Stomach smooth muscle (tissue), 2 donors: ENCODE measurements around the gene SUSD6.
A peak's percentile ranks its signal among the peaks of the same experiment; 100 is the strongest.

Source experiments
- H3K27ac ChIP-seq: one replicate; pipeline ENCODE4 v1.7.0; 2013; ENCODE audit warnings: mild to moderate bottlenecking, low read length, inconsistent platforms
- H3K27me3 ChIP-seq, 2 donors: one replicate each; pipeline ENCODE4 v1.7.0; 2013; ENCODE audit warnings: low read length in 2 of 2; ENCODE audit not compliant: insufficient read depth in 2 of 2, control insufficient read depth in 1 of 2
- H3K36me3 ChIP-seq, 2 donors: one replicate each; pipeline ENCODE4 v1.7.0; 2013; ENCODE audit warnings: low read length in 2 of 2; ENCODE audit not compliant: control insufficient read depth in 2 of 2, insufficient read depth in 2 of 2
- H3K4me1 ChIP-seq: one replicate; pipeline ENCODE4 v1.7.0; 2013; ENCODE audit warnings: low read length; ENCODE audit not compliant: control insufficient read depth, insufficient read depth
- H3K4me3 ChIP-seq, 2 donors: one replicate each; pipeline ENCODE4 v1.7.0; 2013; ENCODE audit warnings: low read length in 2 of 2
- H3K9ac ChIP-seq, 2 donors: one replicate each; pipeline ENCODE4 v1.7.0; 2013; ENCODE audit warnings: low read length in 2 of 2, mild to moderate bottlenecking in 1 of 2
- H3K9me3 ChIP-seq, 2 donors: one replicate each; pipeline ENCODE4 v1.7.0; 2013; ENCODE audit warnings: low read length in 2 of 2; ENCODE audit not compliant: control insufficient read depth in 2 of 2
- donor health status: healthy.
- donor health status: Pancreatic carcinoma.

SUSD6 gene

DNA sequence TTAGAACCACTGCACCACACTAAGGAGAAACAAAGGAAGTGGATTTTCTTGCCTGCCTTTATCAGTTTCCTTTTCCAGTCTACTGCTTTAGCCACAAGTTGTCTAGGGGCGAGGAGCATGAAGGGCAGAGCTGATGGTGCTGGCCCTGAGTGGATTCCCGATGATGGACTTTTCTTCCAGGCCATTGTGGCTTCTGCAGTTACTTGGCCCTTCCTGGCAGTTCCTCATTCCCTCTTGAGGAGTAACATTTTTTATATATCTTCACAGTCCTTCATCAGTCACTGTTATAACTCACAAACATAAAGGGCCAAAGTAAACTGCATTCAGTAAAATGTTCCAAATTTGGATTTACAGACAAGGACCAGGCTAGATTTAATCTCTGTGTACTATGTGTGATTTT, 94.3 kb downstream of the SUSD6 start:
- Histone ChIP-seq H3K9me3 (no peaks in the 10 kb centered on the region), H3K36me3 (peaks cover 35 to 36% of the 10 kb centered on the region in 2 donors), H3K4me1 (peaks cover 9% of the 10 kb centered on the region), H3K27ac (no peak overlapping the region), H3K4me3 (no peak overlapping the region), H3K9ac (no peak overlapping the region), H3K27me3 (no peaks in the 10 kb centered on the region)

DNA sequence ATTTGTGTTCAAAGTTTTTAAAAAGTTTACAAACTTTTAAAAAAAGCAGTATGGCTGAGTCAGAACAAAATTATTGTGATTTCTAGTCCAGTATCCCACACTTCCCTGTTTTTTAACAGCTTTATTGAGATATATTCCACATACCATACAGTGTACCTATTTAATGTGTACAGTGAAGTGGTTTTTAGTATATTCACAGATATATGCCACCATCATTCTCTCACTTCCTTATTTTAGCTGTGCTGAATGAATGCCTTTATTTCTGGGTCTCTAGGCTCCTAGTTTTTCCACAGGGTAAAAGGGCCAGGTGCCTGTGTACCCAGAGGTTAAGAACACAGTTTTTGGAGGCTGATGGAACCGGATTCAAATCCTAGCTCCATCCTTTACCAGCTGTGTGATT, 96.7 kb downstream of the SUSD6 start:
- H3K9ac ChIP-seq, result no peak overlapping the region
- H3K27ac ChIP-seq, result no peak overlapping the region
- no peaks in the 10 kb centered on the region for H3K9me3 ChIP-seq
- H3K4me1 ChIP-seq, result peaks cover 29% of the 10 kb centered on the region
- H3K36me3 ChIP-seq, result peaks cover 40 to 41% of the 10 kb centered on the region in 2 donors
- H3K27me3 ChIP-seq, result no peaks in the 10 kb centered on the region
- no peak overlapping the region for H3K4me3 ChIP-seq

DNA sequence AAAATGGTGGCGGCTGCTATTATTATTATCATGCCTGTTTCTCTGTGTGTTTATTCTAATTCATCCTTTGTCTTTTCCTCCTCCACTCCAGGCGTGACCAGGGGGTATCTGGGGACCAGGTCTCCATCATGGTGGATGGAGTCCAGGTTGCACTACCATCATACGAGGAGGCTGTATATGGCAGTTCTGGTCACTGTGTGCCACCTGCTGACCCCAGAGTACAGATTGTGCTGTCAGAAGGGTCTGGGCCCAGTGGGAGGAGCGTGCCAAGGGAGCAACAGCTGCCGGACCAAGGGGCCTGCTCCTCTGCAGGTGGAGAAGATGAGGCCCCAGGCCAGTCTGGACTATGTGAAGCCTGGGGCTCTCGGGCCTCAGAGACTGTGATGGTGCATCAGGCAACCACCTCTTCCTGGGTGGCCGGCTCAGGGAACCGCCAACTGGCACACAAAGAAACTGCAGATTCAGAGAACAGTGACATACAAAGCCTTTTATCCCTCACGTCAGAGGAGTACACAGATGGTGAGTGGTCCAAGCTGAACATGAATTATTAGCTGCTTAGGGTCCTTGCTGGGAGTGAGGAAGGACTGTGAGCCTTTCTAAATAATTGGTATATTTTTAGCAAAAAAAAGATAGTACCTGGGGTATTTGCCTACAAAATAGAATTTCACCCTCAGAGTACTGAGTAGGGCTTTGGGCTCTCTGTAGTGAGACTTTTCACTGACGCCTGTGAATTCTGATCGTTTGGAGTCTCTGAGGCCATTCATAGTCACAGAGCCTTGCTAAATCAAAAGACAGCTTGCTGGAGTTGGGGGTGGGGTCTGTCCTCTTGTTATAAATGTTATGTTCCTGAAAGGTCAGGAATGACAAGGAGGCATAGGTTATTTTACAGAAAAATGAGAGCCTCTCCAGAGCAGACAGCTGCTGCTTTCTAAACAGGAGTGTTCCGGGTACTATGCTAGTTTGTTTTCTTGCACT, 97.5 kb downstream of the SUSD6 start:
- H3K27ac ChIP-seq, result no peak overlapping the region
- H3K4me3 ChIP-seq, result no peak overlapping the region
- H3K4me1 ChIP-seq, result peaks cover 29% of the 10 kb centered on the region
- peaks cover 38 to 39% of the 10 kb centered on the region in 2 donors for H3K36me3 ChIP-seq
- H3K27me3 ChIP-seq, result no peaks in the 10 kb centered on the region
- H3K9me3 ChIP-seq, result no peaks in the 10 kb centered on the region
- no peak overlapping the region for H3K9ac ChIP-seq

DNA sequence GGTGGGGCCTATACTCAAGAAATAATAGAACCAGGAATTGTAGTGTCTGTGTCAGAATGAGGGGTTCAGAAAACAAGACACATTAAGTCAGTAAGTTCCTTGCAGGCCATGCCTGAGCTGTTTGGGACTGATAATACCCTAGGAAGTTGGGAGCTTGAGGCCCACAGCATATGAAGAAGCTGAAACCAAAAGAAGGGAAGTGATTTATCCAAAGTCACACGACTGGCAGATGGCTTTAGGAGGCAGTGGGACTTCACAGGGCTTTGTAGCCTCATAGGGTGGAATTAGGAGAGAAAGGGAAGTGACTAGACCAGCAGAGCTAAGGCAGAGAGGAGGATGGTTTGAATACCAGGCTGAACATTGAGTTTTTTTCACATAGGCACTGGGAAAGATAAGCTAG, 99.0 kb downstream of the SUSD6 start:
- H3K27ac ChIP-seq, result no peak overlapping the region
- H3K9ac ChIP-seq, result no peak overlapping the region
- H3K36me3 ChIP-seq, result peaks cover 28 to 30% of the 10 kb centered on the region in 2 donors
- peaks cover 28% of the 10 kb centered on the region for H3K4me1 ChIP-seq
- no peaks in the 10 kb centered on the region for H3K9me3 ChIP-seq
- no peak overlapping the region for H3K4me3 ChIP-seq
- H3K27me3 ChIP-seq, result no peaks in the 10 kb centered on the region

DNA sequence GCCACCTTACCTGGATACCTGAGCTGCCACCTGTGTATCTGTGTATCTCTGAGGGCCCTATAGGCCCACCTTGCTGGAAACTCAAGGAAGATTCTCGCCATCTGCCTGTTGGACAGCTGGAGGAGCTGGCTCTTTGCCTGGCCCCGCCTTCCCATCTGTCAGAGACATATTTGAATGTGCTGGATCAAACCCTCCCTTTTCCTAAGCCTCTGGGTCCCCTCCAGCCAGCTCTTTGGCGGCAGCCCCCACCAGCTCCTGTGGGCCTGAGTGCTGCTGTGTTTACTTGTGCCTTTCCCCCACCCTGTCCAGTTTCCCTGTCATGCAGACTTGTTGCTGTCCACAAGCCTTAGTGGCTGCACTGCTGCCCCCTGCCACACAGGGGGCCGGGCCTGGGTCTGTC, 99.7 kb downstream of the SUSD6 start:
- peak overlapping the region; percentile 76 for H3K27ac ChIP-seq
- H3K4me1 ChIP-seq, result peaks cover 33% of the 10 kb centered on the region
- no peaks in the 10 kb centered on the region for H3K9me3 ChIP-seq
- H3K36me3 ChIP-seq, result peaks cover 22 to 25% of the 10 kb centered on the region in 2 donors
- H3K4me3 ChIP-seq, result no peak overlapping the region
- H3K27me3 ChIP-seq, result no peaks in the 10 kb centered on the region
- no peak overlapping the region for H3K9ac ChIP-seq

DNA sequence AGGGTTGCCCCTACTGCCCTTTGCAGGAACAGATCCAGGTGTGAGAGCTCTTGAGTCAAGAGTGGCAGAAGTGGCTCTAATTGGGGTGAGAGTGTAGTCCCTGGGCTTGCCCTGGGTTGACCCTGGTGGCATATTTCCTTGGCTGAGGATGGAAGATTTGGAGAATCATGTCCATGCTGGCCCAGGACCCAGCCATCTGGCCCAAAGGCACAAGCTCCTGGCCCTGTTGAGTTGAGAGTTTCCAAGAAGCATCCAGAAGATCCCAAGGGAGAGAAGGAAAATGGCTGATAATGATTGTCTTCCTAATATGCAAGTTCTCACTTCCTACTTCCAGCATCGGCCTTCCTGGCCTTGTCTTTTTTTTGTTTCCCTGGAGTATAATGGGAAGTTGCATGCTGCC, 100.1 kb downstream of the SUSD6 start:
- no peaks in the 10 kb centered on the region for H3K9me3 ChIP-seq
- peaks cover 37% of the 10 kb centered on the region for H3K4me1 ChIP-seq
- H3K27ac ChIP-seq, result peak overlapping the region; percentile 76
- H3K27me3 ChIP-seq, result no peaks in the 10 kb centered on the region
- H3K36me3 ChIP-seq, result peaks cover 21 to 25% of the 10 kb centered on the region in 2 donors
- H3K4me3 ChIP-seq, result no peak overlapping the region
- H3K9ac ChIP-seq, result no peak overlapping the region

DNA sequence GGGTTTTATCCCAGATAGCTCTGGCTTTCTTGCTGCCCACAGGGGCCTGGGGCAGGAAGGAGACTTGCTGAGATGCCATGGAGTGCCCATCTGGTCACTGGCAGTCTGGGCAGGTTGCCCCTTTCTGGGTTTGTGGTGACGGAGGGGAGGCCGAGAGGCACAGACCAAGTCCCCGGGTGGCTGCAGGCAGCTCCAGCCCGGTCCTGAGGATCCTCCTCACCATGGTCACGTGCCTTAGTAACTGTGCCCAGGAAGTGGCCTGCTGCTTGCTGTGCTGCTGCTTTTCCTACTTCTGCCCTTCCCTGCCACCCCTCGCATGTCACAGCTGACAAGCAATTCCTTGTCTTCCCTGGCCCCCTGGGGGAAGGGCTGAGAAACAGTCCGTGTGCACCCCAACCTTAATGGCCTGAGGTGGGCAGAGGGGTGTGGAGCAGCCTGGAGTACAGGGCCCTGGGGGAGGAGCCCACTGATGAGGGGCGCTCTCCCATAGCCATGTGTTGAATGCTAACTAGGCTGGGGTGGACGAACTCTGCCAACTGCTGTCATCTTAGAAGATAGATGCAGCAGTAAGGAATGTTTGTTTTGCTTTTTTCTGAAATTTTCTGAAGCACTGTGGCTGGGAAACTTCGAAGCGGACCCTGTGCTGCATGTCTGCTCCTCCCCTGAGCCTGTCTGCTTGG, 100.6 kb downstream of the SUSD6 start:
- Histone ChIP-seq H3K4me3 (peak overlapping the region in 1 of 2 donors; percentile 47), H3K27ac (peak overlapping the region; percentile 76), H3K36me3 (peaks cover 21 to 25% of the 10 kb centered on the region in 2 donors), H3K9me3 (no peaks in the 10 kb centered on the region), H3K9ac (no peak overlapping the region), H3K4me1 (peaks cover 42% of the 10 kb centered on the region), H3K27me3 (no peaks in the 10 kb centered on the region)

DNA sequence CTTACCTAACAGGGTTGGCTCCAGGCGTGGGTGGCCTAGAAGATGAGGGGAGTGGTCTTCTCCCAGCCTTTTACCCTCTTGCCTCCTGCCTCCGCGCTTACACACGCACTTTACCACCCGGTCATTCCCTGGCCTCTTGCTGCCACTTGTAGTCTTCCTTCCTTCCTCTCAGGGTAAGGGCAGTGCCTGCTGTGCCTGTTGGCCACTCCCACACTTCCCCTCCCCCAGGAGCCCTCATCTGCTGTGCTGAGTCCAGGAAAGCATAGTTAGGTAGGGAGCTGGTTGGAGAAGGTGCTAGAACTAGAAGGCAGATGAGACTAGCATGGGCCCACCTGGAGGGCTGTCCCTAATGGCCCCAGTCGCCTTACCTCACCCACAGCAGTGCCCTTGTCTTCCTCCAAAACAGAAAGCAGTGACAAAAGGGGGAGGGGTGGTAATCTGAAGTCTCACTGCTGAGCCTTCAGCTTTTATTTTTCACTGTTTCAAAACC, 101.2 kb downstream of the SUSD6 start:
- Histone ChIP-seq H3K4me1 (peaks cover 42% of the 10 kb centered on the region), H3K9ac (no peak overlapping the region), H3K9me3 (no peaks in the 10 kb centered on the region), H3K27me3 (no peaks in the 10 kb centered on the region), H3K4me3 (peak overlapping the region in 1 of 2 donors; percentile 47), H3K27ac (peak overlapping the region; percentile 76), H3K36me3 (peaks cover 18 to 23% of the 10 kb centered on the region in 2 donors)

DNA sequence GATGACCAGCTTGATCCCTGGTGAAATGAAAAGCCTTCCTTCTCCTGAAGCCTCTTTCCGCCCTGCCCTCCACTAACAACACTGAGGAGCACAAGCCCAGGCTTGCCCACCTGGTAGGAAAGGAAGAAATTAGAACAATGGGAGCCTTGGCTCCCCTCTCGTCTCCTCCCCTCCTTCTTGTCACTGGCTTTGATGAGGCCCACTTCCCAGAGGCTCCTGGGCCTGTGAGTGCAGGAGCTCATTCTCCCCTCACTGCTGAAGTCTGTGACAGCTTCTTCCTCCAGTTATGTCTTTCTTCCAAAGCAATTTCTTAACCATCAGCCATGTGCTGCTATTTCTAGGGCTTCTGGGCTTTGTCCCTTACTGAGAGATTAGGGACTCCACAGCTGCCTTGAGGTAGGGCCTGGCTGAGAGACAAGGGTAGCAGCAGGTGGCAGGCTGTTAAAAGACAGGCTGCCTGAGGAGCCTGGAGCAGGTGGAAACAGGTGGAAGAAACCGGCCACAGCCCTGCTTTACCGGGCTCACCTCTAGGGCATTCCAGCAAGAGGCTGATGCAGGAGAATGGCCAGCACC, 101.9 kb downstream of the SUSD6 start:
- Histone ChIP-seq H3K9ac (no peak overlapping the region), H3K27me3 (no peaks in the 10 kb centered on the region), H3K4me3 (no peak overlapping the region), H3K36me3 (peaks cover 18 to 23% of the 10 kb centered on the region in 2 donors), H3K27ac (peak overlapping the region; percentile 76), H3K9me3 (no peaks in the 10 kb centered on the region), H3K4me1 (peaks cover 42% of the 10 kb centered on the region)

DNA sequence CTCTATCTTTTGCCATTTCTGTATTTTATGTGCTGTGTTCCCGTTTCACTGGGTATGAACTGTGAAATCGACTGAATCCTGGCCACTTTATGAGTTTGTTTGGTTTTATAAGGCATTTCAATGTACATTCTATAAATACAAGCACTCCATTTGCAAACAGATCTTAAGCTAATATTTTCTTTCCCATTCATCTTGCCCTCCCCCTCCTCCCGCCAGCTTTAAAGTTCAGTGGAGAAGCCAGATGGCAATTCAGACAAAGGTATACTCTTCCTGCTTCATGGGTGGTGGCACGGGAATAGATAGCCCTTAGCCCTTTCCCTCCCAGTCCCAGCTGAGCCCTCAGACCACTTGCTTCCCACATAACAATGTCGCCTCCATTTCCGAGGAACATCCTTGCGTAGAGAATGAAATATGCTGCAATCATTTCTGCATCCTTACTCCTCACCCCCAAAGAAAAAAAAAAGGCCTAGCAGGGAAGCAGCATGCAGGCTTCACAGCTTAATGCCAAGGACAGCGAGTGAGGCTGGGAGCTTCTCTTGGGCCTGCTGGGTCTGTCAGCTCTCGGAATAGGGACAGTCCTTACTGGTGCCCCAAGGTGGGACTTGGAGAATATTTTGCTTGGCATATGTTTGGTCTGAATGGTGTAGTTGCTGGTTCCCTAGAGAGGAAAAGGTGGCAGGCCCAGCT, 102.7 kb downstream of the SUSD6 start:
- H3K9me3 ChIP-seq, result no peaks in the 10 kb centered on the region
- H3K27me3 ChIP-seq, result no peaks in the 10 kb centered on the region
- H3K36me3 ChIP-seq, result peaks cover 11 to 18% of the 10 kb centered on the region in 2 donors
- peaks cover 45% of the 10 kb centered on the region for H3K4me1 ChIP-seq
- H3K27ac ChIP-seq, result no peak overlapping the region
- no peak overlapping the region for H3K9ac ChIP-seq
- H3K4me3 ChIP-seq, result no peak overlapping the region
